Measurements from ENCODE around the gene TDRD7. TPM values are rescaled to one million over a fixed set of nuclear protein-coding genes. Genes with fewer than 3 reads are reported as not detected.

TDRD7 gene
- total and polyA plus RNA-seq, 9 of the 15 experiments (the other 6 are each of a cell fraction or from before 2014, with no cell fraction given) = 2.2 to 7.7 (median 5.2) TPM

- TF ChIP-seq TFE3 (CRISPR knock-in tag; IDR thresholded peaks at IDR 0.05) (no peak), NBN (IDR thresholded peaks at IDR 0.05; ENCODE audit: low read depth) (peak; percentile 87), PYGO2 (tag; IDR thresholded peaks at IDR 0.05) (no peak), MYBL2 (IDR thresholded peaks at IDR 0.05; ENCODE audit: low read depth) (no peak), MYBL2 (CRISPR knock-in tag; IDR thresholded peaks at IDR 0.05; ENCODE audit: borderline replicate concordance) (no peak), LCOR (CRISPR knock-in tag; IDR thresholded peaks at IDR 0.05) (peak; percentile 76), FOSL1 (tag; conservative IDR thresholded peaks at IDR 0.05) (peak; percentile 57), HMGN3 (IDR thresholded peaks at IDR 0.05; ENCODE audit: borderline replicate concordance, extremely low read depth, insufficient read length, low read depth, low read length) (peak; percentile 67), FOS (IDR thresholded peaks at IDR 0.05; ENCODE audit: extremely low read depth, insufficient read length) (no peak), TAL1 (IDR thresholded peaks at IDR 0.05) (peak; percentile 95), SAFB2 (IDR thresholded peaks at IDR 0.05; ENCODE audit: borderline replicate concordance, low read depth, low read length, severe bottlenecking) (no peak), SNRNP70 (optimal IDR thresholded peaks at IDR 0.05; ENCODE audit: low read depth, low read length) (no peak), CREB1 (IDR thresholded peaks at IDR 0.05) (peak; percentile 63; the same call in 1 of the 2 replicates), CREB1 (CRISPR knock-in tag; IDR thresholded peaks at IDR 0.05) (no peak; the same call in 1 of the 2 replicates), ZC3H11A (IDR thresholded peaks at IDR 0.05; ENCODE audit: low read depth, low read length) (no peak)
- TF ChIP-seq, protein P1, sequence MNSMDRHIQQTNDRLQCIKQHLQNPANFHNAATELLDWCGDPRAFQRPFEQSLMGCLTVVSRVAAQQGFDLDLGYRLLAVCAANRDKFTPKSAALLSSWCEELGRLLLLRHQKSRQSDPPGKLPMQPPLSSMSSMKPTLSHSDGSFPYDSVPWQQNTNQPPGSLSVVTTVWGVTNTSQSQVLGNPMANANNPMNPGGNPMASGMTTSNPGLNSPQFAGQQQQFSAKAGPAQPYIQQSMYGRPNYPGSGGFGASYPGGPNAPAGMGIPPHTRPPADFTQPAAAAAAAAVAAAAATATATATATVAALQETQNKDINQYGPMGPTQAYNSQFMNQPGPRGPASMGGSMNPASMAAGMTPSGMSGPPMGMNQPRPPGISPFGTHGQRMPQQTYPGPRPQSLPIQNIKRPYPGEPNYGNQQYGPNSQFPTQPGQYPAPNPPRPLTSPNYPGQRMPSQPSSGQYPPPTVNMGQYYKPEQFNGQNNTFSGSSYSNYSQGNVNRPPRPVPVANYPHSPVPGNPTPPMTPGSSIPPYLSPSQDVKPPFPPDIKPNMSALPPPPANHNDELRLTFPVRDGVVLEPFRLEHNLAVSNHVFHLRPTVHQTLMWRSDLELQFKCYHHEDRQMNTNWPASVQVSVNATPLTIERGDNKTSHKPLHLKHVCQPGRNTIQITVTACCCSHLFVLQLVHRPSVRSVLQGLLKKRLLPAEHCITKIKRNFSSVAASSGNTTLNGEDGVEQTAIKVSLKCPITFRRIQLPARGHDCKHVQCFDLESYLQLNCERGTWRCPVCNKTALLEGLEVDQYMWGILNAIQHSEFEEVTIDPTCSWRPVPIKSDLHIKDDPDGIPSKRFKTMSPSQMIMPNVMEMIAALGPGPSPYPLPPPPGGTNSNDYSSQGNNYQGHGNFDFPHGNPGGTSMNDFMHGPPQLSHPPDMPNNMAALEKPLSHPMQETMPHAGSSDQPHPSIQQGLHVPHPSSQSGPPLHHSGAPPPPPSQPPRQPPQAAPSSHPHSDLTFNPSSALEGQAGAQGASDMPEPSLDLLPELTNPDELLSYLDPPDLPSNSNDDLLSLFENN (IDR thresholded peaks at IDR 0.05; ENCODE audit: low read depth in 2 of 2, low read length in 2 of 2) = peak in 1 of 2 experiments; percentile 87; a peak in 2 of 4 replicates
- TF ChIP-seq, protein P2, sequence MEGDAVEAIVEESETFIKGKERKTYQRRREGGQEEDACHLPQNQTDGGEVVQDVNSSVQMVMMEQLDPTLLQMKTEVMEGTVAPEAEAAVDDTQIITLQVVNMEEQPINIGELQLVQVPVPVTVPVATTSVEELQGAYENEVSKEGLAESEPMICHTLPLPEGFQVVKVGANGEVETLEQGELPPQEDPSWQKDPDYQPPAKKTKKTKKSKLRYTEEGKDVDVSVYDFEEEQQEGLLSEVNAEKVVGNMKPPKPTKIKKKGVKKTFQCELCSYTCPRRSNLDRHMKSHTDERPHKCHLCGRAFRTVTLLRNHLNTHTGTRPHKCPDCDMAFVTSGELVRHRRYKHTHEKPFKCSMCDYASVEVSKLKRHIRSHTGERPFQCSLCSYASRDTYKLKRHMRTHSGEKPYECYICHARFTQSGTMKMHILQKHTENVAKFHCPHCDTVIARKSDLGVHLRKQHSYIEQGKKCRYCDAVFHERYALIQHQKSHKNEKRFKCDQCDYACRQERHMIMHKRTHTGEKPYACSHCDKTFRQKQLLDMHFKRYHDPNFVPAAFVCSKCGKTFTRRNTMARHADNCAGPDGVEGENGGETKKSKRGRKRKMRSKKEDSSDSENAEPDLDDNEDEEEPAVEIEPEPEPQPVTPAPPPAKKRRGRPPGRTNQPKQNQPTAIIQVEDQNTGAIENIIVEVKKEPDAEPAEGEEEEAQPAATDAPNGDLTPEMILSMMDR (IDR thresholded peaks at IDR 0.05 in 2 of 3, conservative IDR thresholded peaks at IDR 0.05 in 1 of 3; ENCODE audit: insufficient read depth in 2 of 3, low read depth in 1 of 3, low read length in 3 of 3) = peak in 2 of 3 experiments; percentile 47 to 55; a peak in 3 of 6 replicates
- TF ChIP-seq, protein P3, sequence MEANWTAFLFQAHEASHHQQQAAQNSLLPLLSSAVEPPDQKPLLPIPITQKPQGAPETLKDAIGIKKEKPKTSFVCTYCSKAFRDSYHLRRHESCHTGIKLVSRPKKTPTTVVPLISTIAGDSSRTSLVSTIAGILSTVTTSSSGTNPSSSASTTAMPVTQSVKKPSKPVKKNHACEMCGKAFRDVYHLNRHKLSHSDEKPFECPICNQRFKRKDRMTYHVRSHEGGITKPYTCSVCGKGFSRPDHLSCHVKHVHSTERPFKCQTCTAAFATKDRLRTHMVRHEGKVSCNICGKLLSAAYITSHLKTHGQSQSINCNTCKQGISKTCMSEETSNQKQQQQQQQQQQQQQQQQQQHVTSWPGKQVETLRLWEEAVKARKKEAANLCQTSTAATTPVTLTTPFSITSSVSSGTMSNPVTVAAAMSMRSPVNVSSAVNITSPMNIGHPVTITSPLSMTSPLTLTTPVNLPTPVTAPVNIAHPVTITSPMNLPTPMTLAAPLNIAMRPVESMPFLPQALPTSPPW (CRISPR knock-in tag; IDR thresholded peaks at IDR 0.05) = peak; percentile 78
Observed at GRCh38 chr9:97502984-97503861, 91.3 kb downstream of the TDRD7 start (continued).

Data from K562 (cell line).